Ectodermal cell (in vitro differentiated cells): ENCODE results near the gene GLRX5. TPM values are rescaled to one million over a fixed set of nuclear protein-coding genes. Genes with fewer than 3 reads are reported as not detected.
A peak's percentile ranks its signal among the peaks of the same experiment; 100 is the strongest.

ENCODE experiments used
- H3K27ac ChIP-seq: 2 replicates; pipeline ENCODE4 v1.7.0; 2013; ENCODE audit warnings: mild to moderate bottlenecking, low read depth, low read length; ENCODE audit not compliant: insufficient read depth, poor library complexity, severe bottlenecking
- H3K27me3 ChIP-seq: 2 replicates; pipeline ENCODE4 v1.7.0; 2013; ENCODE audit warnings: mild to moderate bottlenecking, low read length; ENCODE audit not compliant: insufficient read depth, control insufficient read depth, poor library complexity, severe bottlenecking
- H3K36me3 ChIP-seq: one replicate; pipeline ENCODE4 v1.7.0; 2013; ENCODE audit warnings: low read length; ENCODE audit not compliant: control insufficient read depth, insufficient read depth
- H3K4me1 ChIP-seq: one replicate; pipeline ENCODE4 v1.7.0; 2013; ENCODE audit warnings: low read length; ENCODE audit not compliant: control insufficient read depth, insufficient read depth
- H3K4me3 ChIP-seq: 2 replicates; pipeline ENCODE4 v1.7.0; 2013; ENCODE audit warnings: low read depth, low read length, control low read depth; ENCODE audit not compliant: insufficient read depth
- H3K9me3 ChIP-seq: 2 replicates; pipeline ENCODE4 v1.7.0; 2013; ENCODE audit warnings: mild to moderate bottlenecking, low read length, moderate library complexity; ENCODE audit not compliant: control insufficient read depth
- WGBS, 2 experiments: methylation state at CpG; one replicate each; pipeline ENCODE4 v1.1.7; 2013; ENCODE audit warnings: missing lambda C conversion rate in 2 of 2; 5-methylcytosine and 5-hydroxymethylcytosine counted together
- polyA plus RNA-seq, 4 experiments: library from polyadenylated mRNA; stranded (reverse); fragments of 50-300 nt; gene quantifications; one replicate each; pipeline ENCODE4 v1.2.3, GENCODE V29; 2013

GLRX5 gene
- 92.8 TPM for polyA plus RNA-seq (2013, experiment 1 of 4)
- 95.7 TPM for polyA plus RNA-seq (2013, experiment 2 of 4)
- polyA plus RNA-seq (2013, experiment 3 of 4) = 76.1 TPM
- 79.0 TPM for polyA plus RNA-seq (2013, experiment 4 of 4)

GRCh38 chr14:95534299-95535225, at the start of gene GLRX5:
Gene GLRX5 (plus strand): TSS chr14:95535050. CDS start chr14:95535090, 40 bp downstream.
- Histone ChIP-seq H3K4me3 (peak within 1 kb of the TSS; percentile 95), H3K9me3 (no peaks in the 10 kb centered on the region), H3K27ac (peak within 1 kb of the TSS; percentile 69), H3K36me3 (no peaks in the 10 kb centered on the region), H3K4me1 (peaks cover 28% of the 10 kb centered on the region), H3K27me3 (no peaks in the 10 kb centered on the region)
- 0% methylated on average over 97 of the region's 97 CpGs for WGBS, 2 experiments

DNA sequence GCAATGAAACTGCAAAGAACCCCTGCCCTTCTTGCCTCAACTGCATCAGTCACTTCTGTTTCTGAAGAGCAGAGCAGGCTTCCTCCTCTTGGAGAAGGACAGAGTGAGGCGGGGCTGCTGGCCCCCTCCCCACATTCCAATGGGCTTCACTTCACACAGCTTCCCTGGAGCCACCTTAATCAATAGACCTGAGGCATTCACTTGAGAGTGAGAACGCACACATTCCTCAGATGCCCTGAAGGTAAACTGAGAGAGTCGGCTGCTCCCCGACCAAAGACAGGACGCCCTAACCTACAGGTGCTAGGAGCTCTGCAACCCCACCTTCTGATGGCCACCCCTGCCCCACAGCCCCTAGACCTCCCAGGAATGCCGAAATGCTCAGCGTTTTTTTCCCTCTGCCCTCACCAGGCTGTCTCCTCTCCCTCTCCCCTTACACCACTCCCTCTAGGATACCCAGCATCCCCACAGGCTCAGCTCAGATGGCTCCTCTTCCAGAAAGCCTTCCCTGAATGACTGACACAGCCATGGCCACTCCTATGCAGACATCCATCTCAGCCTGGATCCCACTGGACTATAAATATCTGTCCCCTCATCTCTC, 49.5 kb upstream of the GLRX5 start:
- Histone ChIP-seq H3K27me3 (no peaks in the 10 kb centered on the region), H3K4me1 (peaks cover 4% of the 10 kb centered on the region), H3K27ac (no peak overlapping the region), H3K36me3 (no peaks in the 10 kb centered on the region), H3K9me3 (no peaks in the 10 kb centered on the region), H3K4me3 (no peak overlapping the region)
- WGBS, 2 experiments = 42 to 47% methylated on average over 7 of the region's 7 CpGs

- H3K4me3 ChIP-seq = no peak overlapping the region
- WGBS, 2 experiments = 83 to 85% methylated on average over 15 of the region's 15 CpGs
- no peaks in the 10 kb centered on the region for H3K36me3 ChIP-seq
Measured at GRCh38 chr14:95486875-95487668, 47.8 kb upstream of the GLRX5 start.

DNA sequence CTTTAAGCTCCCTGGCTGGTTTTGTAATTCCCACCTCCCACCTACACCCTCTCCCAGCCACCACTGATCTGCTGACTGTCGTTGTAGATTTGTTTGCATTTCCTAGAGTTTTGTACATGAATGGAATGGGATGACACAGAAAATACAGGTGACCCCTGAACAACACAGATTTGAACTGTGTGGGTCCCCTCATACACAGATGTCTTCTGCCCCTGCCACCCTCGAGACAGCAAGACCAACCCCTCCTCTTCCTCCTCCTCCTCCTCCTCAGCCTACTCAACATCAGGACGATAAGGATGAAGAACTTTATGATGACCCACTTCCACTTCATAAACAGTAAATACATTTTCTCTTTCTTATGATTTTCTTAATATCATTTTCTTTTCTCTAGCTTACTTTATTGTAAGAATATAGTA, 47.2 kb upstream of the GLRX5 start:
- Histone ChIP-seq H3K4me1 (no peaks in the 10 kb centered on the region), H3K4me3 (no peak overlapping the region), H3K9me3 (no peaks in the 10 kb centered on the region), H3K27ac (no peak overlapping the region), H3K27me3 (no peaks in the 10 kb centered on the region), H3K36me3 (no peaks in the 10 kb centered on the region)
- 73 to 81% methylated on average over 2 to 3 of the region's 3 CpGs for WGBS, 2 experiments

More at GRCh38 chr14:95486875-95487668, 47.8 kb upstream of the GLRX5 start:
- H3K27me3 ChIP-seq = no peaks in the 10 kb centered on the region
- H3K27ac ChIP-seq = no peak overlapping the region
- no peaks in the 10 kb centered on the region for H3K9me3 ChIP-seq
- H3K4me1 ChIP-seq = no peaks in the 10 kb centered on the region

GRCh38 chr14:95488376-95489213, 46.3 kb upstream of the GLRX5 start:
- Histone ChIP-seq H3K27me3 (no peaks in the 10 kb centered on the region), H3K4me3 (no peak overlapping the region), H3K36me3 (no peaks in the 10 kb centered on the region), H3K4me1 (no peaks in the 10 kb centered on the region), H3K27ac (no peak overlapping the region), H3K9me3 (no peaks in the 10 kb centered on the region)
- 90% methylated on average over 6 of the region's 6 CpGs for WGBS, 2 experiments

DNA sequence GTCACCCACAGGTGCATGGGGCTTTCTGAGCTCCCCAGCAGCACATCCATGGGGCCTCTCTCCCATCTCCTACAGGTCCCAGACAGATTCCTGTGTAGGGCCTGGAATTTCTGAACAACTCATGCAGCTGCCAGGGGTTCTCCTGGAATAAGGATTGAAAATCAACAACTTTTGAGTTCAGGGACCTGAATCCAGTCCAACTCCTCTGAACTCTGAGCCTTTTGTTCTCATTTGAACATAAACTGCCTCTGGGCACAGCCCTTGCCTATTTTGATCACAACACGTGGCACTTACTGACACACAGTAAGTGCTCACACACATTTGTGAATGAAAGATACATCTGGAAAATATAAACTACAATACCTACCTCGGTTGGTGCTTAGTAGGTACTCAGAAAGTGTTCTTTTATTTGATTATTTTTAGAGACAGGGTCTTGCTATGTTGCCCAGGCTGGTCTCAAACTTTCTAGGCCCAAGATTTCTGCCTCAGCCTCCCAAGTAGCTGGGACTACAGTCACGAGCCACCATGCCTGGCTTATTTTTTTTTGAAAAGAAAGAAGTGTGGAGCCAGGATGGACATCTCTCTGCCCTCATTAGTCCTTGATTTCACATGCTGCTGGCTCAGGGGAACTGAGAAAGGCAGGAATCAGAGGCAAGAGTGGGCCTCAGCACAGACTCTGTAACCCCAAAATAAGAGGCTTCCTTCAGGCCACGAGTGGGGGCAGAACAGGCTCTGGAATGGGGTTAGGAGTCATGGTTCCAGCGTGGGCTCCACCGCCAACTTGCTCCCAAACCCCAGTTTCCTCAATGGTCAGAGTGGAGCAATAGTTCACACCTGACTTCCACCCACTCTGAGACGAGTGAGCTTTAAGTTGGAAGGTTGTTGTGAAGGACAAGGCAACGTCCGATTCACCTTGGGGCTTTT, 45.4 kb upstream of the GLRX5 start:
- H3K4me3 ChIP-seq = no peak overlapping the region
- WGBS, 2 experiments = 92% methylated on average over 9 of the region's 9 CpGs
- H3K27me3 ChIP-seq = no peaks in the 10 kb centered on the region
- no peaks in the 10 kb centered on the region for H3K36me3 ChIP-seq
- no peak overlapping the region for H3K27ac ChIP-seq
- H3K9me3 ChIP-seq = no peaks in the 10 kb centered on the region
- H3K4me1 ChIP-seq = no peaks in the 10 kb centered on the region

- WGBS, 2 experiments = 92 to 93% methylated on average over 5 of the region's 5 CpGs
- Histone ChIP-seq H3K36me3 (no peaks in the 10 kb centered on the region), H3K9me3 (no peaks in the 10 kb centered on the region), H3K27me3 (no peaks in the 10 kb centered on the region), H3K27ac (no peak overlapping the region), H3K4me3 (no peak overlapping the region), H3K4me1 (no peaks in the 10 kb centered on the region)
Measured at GRCh38 chr14:95490138-95490509, 44.7 kb upstream of the GLRX5 start.

GRCh38 chr14:95490727-95491451, 44.0 kb upstream of the GLRX5 start:
- no peak overlapping the region for H3K27ac ChIP-seq

More at GRCh38 chr14:95490727-95491451, 44.0 kb upstream of the GLRX5 start:
- no peaks in the 10 kb centered on the region for H3K27me3 ChIP-seq
- H3K4me3 ChIP-seq = no peak overlapping the region
- no peaks in the 10 kb centered on the region for H3K4me1 ChIP-seq
- WGBS, 2 experiments = 89 to 92% methylated on average over 10 of the region's 10 CpGs
- no peaks in the 10 kb centered on the region for H3K36me3 ChIP-seq
- H3K9me3 ChIP-seq = no peaks in the 10 kb centered on the region
